Measurements from ENCODE around the gene DNM3.

- TF ChIP-seq POLR2A (IDR thresholded peaks at IDR 0.05): no peak
- no peak for TF ChIP-seq CTCF (IDR thresholded peaks at IDR 0.05)
- TF ChIP-seq EP300 (IDR thresholded peaks at IDR 0.05): no peak
Measured at GRCh38 chr1:172165403-172165802, 324.1 kb downstream of the DNM3 start.
